Glomerular endothelial cell (primary cell): ENCODE data around the gene LINGO1. TPM values are rescaled to one million over a fixed set of nuclear protein-coding genes. Genes with fewer than 3 reads are reported as not detected.

Experiments
- DNase-seq: peaks from one replicate; pipeline ENCODE4 v3.0.0-alpha.2; 2011; ENCODE audit warnings: low read depth, low spot score; ENCODE audit errors: extremely low read depth
- total RNA-seq: library from RNA; depleted of rRNA; stranded (reverse); fragments of >200 nt; gene quantifications from 2 replicates; pipeline ENCODE4 v1.2.3, GENCODE V29; 2015

Gene LINGO1
- total RNA-seq, 1 donor from 2014 or later = 0.18 TPM

GRCh38 chr15:77574521-77575202 is 58.0 kb downstream of the LINGO1 start:
- DNase-seq = no peak

- no peak for DNase-seq
Measured at GRCh38 chr15:77573802-77574201, 58.9 kb downstream of the LINGO1 start.

GRCh38 chr15:77572186-77572585 is 60.5 kb downstream of the LINGO1 start:
- DNase-seq = no peak

- no peak for DNase-seq
Measured at GRCh38 chr15:77571741-77572140, 61.0 kb downstream of the LINGO1 start.

GRCh38 chr15:77571181-77571580 is 61.5 kb downstream of the LINGO1 start:
- no peak for DNase-seq

- DNase-seq = no peak
Measured at GRCh38 chr15:77569729-77570125, 63.0 kb downstream of the LINGO1 start.

GRCh38 chr15:77568973-77569728 is 63.6 kb downstream of the LINGO1 start:
- DNase-seq = no peak

- DNase-seq = no peak
Measured at GRCh38 chr15:77568014-77568972, 64.4 kb downstream of the LINGO1 start.

- no peak for DNase-seq
Measured at GRCh38 chr15:77567202-77567601, 65.5 kb downstream of the LINGO1 start.

- no peak for DNase-seq
Measured at GRCh38 chr15:77566092-77566491, 66.6 kb downstream of the LINGO1 start.

- DNase-seq = no peak
Measured at GRCh38 chr15:77565378-77565915, 67.3 kb downstream of the LINGO1 start.

GRCh38 chr15:77564938-77565337 is 67.8 kb downstream of the LINGO1 start:
- no peak for DNase-seq

- DNase-seq = no peak
Measured at GRCh38 chr15:77564341-77564740, 68.4 kb downstream of the LINGO1 start.

GRCh38 chr15:77563623-77564156 is 69.0 kb downstream of the LINGO1 start:
- no peak for DNase-seq

Other genes starting within 250 kb of the LINGO1 start
- 82.3 and 103 TPM in 2 replicates for gene PEAK1, start 212.8 kb downstream of the LINGO1 start, total RNA-seq
- gene HMG20A, start 212.0 kb downstream of the LINGO1 start, total RNA-seq = 48.0 and 64.6 TPM in 2 replicates